HL-60 (cell line): Measurements from ENCODE around the gene ANKS1A.

Source experiments
- GABPA ChIP-seq: IDR thresholded peaks from 2 replicates; pipeline ENCODE4 v1.6.1; 2012; ENCODE audit warnings: low read depth
- TF ChIP-seq, protein P1 (sequence below): IDR thresholded peaks from one replicate; pipeline ENCODE4 v1.5.1; 2011; ENCODE audit warnings: low read length, control low read depth, inconsistent platforms; ENCODE audit not compliant: insufficient read depth

DNA sequence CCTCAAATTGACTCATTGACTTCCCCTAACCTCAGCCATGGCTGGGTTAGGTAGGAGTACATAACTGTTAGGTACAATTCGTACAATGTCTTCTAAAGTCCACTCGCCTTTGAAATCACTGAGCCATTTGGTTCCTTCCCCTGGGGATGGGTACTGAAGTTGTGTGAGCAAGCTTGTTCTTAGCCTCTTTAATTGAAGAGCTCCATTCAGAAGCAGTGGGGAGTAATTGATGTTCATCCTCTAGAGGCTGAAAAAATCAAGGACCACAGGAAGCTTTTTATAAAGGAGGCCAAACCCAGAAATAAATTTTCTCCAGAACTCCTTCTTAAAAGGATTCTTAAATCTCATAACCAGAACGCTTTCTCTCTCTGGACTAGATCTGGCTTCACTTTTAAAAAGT is 60.6 kb downstream of the ANKS1A start:
- TF ChIP-seq GABPA = no peak
- TF ChIP-seq, protein P1, sequence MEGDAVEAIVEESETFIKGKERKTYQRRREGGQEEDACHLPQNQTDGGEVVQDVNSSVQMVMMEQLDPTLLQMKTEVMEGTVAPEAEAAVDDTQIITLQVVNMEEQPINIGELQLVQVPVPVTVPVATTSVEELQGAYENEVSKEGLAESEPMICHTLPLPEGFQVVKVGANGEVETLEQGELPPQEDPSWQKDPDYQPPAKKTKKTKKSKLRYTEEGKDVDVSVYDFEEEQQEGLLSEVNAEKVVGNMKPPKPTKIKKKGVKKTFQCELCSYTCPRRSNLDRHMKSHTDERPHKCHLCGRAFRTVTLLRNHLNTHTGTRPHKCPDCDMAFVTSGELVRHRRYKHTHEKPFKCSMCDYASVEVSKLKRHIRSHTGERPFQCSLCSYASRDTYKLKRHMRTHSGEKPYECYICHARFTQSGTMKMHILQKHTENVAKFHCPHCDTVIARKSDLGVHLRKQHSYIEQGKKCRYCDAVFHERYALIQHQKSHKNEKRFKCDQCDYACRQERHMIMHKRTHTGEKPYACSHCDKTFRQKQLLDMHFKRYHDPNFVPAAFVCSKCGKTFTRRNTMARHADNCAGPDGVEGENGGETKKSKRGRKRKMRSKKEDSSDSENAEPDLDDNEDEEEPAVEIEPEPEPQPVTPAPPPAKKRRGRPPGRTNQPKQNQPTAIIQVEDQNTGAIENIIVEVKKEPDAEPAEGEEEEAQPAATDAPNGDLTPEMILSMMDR = no peak
